HCEC 1CT (cell line): ENCODE data around the gene ASIC2.

ENCODE experiments used
- DNase-seq: peaks from one replicate; pipeline ENCODE4 v3.0.0-alpha.2; 2017

The ASIC2 gene

DNA sequence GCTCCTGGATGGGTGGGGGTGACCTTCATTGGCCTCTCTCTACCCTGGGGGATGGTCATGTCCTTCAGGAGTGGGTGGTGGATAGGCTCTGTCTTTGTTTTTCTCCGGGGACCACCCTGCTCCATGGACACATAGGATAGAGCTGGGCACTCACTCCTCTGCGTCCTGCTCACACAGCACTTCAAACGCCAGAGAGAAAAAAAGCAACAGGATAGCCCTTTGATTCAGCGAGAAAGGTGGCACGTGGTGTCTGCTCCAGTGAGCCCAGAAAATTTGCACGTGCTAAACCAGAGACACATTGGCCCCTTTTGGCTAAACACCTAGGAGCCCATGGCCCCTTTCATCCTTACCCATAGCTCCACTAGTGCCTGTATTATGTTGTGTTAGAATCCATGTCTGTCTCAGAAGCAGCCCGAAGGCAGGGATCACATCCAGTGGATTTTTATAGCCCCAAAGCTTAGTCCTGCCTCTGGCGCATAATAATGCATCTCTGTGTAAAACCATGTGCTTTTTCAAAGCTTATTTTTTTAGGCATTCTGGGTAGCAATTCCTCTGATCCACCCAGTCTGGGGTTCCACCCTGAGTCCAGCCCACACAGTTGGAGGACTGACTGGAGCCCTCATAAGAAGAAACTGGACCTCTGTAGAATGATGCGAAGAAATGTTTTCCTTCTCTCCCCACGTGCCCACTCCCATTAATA, 90.1 kb downstream of the ASIC2 start:
- DNase-seq: no peak

DNA sequence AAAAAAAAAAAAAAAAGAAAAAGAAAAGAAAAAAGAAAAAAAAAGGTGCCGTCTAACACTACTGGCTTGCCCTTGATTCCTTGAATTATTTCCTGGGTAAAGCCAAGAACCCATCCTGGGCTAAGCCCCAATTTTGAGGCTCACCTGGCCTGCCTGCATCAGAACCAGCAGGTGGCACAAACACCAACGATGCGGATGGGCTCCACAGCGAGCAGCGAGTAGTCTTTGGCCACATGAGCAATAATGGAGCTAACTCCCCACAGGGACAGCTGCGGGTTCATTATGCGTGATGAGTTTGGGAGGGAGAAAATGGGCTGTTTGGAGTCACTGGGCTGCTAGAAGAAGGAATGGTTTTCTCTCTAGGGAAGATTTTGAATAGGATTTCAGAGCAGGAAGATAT, 91.1 kb downstream of the ASIC2 start:
- DNase-seq: no peak

- DNase-seq: no peak
Observed at GRCh38 chr17:33201283-33201682, 91.8 kb downstream of the ASIC2 start.

DNA sequence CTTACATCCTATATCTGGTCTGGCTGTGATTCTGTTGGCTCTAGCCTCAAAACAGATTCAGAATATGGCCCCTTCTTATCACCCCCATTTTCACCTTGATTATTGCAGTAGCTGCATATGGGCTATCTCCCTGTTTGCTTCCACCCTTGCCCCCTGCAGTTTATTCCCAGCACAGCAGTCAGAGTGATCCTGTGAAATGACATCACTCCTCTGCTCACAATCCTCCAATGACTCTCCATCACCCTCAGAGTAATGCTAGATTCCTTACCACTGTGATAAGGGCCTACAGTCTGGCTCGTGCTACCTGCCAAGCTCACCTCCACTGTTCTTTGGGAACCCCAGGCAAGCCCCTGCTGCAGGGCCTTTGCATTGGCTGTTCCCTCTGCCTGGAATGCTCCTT, 92.5 kb downstream of the ASIC2 start:
- DNase-seq: no peak

GRCh38 chr17:33199571-33200510, 93.3 kb downstream of the ASIC2 start:
- DNase-seq: no peak

GRCh38 chr17:33198954-33199353, 94.1 kb downstream of the ASIC2 start:
- no peak for DNase-seq

- no peak for DNase-seq
Observed at GRCh38 chr17:33197342-33197741, 95.8 kb downstream of the ASIC2 start.

- DNase-seq: no peak
Observed at GRCh38 chr17:33196883-33197282, 96.2 kb downstream of the ASIC2 start.

GRCh38 chr17:33192951-33193911, 99.9 kb downstream of the ASIC2 start:
- DNase-seq: no peak

DNA sequence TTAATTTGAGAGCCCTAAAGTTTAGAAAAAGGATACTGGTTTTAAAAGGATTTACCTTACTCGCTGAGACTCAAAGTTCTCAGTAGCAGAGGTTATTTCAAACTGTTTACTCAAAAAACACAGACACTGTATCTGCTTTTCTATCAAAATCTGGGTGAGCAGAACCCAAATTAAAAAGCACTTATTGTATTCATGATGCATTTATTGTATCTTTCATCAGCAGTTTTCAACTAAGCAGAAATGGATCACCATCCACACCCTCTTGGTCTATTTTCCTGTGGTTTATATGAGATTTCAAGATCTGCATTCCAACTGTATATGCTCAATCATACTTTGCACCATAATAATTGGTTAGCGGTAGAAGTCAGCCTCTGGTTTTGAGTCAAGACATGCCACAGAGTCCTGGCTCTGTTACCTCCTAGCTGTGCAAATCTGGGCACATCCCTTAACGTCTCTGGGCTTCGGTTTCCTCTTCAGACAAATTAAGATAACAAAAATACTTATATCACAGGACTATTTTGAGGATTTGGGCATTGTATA, 109.5 kb downstream of the ASIC2 start:
- DNase-seq: no peak

DNA sequence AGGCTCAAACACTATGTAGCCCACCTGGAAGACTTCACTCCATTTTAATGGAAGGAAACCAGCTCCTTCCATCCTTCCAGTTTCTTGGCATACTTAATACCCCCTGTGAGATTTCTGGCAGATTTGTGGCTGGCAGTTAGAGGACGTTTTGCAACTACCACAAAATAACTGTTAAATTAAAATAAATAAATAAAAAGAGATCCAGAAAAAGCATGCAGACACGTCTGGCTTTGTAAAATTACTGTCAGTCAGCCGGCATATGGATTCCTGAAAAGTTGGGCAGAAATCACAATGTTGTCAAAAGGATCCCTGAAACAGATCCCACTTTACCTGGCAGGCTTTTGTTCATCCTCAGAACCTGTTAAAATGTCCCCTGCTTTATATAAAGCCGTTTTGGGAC, 113.9 kb downstream of the ASIC2 start:
- DNase-seq: no peak

GRCh38 chr17:33178681-33179080, 114.4 kb downstream of the ASIC2 start:
- DNase-seq: no peak

DNA sequence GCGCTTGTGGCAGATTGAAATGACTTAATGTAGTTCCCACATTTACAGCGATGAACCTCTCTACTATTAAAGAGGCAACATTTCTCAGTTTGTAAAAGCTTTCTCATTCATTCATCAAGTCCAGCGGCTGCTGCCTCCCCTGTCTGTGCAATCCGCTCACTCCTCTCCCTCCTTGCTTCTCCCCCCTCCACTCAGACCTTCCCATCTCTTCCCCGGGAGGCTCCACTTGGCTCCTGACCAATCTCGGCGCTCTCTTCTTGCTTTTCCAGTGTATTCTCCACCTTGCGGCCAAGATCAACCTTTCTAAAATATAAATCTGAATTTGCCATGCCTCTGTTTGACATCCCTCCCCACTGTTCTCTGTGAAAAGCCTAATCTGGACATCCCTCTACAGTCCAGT, 117.5 kb downstream of the ASIC2 start:
- DNase-seq: no peak

GRCh38 chr17:33171931-33172330, 121.2 kb downstream of the ASIC2 start:
- no peak for DNase-seq

DNA sequence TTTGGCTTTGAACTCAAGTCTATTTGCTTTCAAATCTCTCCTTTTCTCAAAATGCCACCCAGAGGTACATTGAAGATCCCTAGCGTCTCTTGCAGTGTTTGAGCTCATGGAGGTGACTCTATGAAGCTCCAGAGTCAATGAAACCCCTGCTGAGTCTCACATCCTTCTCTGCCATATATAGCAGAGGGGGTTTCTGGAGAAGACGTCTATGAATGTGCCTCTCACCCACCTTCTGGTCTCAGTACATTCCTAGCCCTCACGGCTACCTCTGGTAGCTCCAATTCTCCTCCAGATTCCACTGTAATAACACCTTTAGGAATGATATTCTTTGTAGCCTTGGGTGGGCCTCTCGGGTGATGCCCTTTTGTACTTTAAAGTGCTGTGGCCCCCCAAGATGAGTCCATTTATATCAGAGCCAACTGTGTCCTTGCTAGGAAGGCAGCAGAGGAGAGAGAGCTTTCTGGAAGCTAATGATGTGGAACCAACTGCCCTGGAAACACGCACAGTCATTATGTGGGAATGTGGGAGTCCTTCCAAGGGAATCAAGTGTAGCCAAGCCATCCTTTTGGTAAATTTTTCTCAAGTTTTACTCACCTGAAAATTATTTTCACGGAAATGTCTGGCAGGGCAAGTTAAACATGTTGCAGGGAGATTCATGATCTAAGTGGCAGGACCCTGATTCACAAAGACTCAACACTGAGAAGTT, 123.4 kb downstream of the ASIC2 start:
- DNase-seq: no peak

DNA sequence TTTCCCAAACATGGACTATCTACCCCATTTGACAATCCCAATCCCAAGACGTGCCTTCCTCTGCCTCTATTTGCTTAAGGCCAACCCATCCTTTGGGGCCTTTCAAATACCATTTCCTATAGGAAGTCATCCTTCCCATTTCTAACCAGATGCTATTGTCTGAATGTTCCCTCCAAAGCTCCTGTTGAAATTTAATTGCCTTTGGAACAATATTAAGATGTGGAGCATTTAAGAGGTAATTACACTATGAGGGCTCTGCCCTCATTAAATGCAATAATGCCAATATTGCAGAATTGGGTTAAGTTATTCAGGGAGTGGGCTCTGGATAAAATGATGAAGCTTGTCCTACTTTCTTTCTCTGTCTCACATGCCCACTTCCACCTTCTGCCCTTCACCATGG, 125.4 kb downstream of the ASIC2 start:
- DNase-seq: no peak

DNA sequence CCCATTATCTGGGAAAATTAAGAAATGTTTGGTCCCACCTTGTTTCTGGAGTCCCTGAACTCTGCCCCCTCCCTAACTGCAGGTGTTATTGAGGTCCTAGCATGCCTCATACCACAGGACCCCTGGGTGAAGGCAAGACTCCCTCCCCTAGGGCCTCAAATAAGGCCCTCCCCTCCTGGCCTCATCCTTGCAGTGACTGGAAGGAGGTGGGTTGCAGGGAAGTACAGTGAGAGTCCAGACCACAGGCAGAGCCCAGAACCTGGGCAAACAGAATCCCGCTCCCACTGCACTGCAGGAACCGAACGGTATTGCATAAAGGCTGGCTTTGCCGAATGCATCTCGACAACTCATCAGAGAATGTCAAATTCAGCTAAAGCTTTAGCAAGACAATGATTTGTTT, 126.6 kb downstream of the ASIC2 start:
- no peak for DNase-seq

GRCh38 chr17:33164169-33164881, 128.8 kb downstream of the ASIC2 start:
- no peak for DNase-seq

- DNase-seq: no peak
Observed at GRCh38 chr17:33163533-33164168, 129.4 kb downstream of the ASIC2 start.

GRCh38 chr17:33154869-33155455, 138.1 kb downstream of the ASIC2 start:
- no peak for DNase-seq

- DNase-seq: no peak
Observed at GRCh38 chr17:33152783-33153182, 140.3 kb downstream of the ASIC2 start.
